Measurements from ENCODE around the gene PET100. TPM values are rescaled to one million over a fixed set of nuclear protein-coding genes. Genes with fewer than 3 reads are reported as not detected.
A peak's percentile ranks its signal among the peaks of the same experiment; 100 is the strongest.

The PET100 gene
- total and polyA plus RNA-seq, 2 experiments from 2014 or later, result 29.4 to 296 TPM

- no peak overlapping the region for H3K27ac ChIP-seq
- 38% methylated on average over 6 of the region's 9 CpGs for WGBS (ENCODE audit: low lambda C conversion rate, missing lambda C conversion rate)
- H3K9me3 ChIP-seq (ENCODE audit: low read depth), result no peaks in the 10 kb centered on the region
- no peak overlapping the region for H3K4me3 ChIP-seq
- H3K27me3 ChIP-seq, result peaks cover 42% of the 10 kb centered on the region
- H2AFZ ChIP-seq, result no peak overlapping the region
- H4K20me1 ChIP-seq (ENCODE audit: insufficient read depth, poor library complexity, severe bottlenecking), result no peaks in the 10 kb centered on the region
- TF ChIP-seq EZH2phosphoT487 (IDR thresholded peaks at IDR 0.05; ENCODE audit: low read depth, severe bottlenecking, unreplicated experiment), result no peak
- TF ChIP-seq EZH2 (IDR thresholded peaks at IDR 0.05; ENCODE audit: borderline replicate concordance), result no peak
- TF ChIP-seq CTCF (IDR thresholded peaks at IDR 0.05; ENCODE audit: poor library complexity), result no peak
- H3K36me3 ChIP-seq (replicated peaks; ENCODE audit: insufficient read depth, low read depth), result no peaks in the 10 kb centered on the region
- no peaks in the 10 kb centered on the region for H3K4me1 ChIP-seq (ENCODE audit: insufficient read depth)
- no peak for DNase-seq (ENCODE audit: low spot score)
- peak overlapping the region; percentile 71 for H3K4me2 ChIP-seq
- H3K79me2 ChIP-seq, result no peaks in the 10 kb centered on the region
- H3K9me2 ChIP-seq (replicated peaks; ENCODE audit: insufficient read depth), result no peaks in the 10 kb centered on the region
Observed at GRCh38 chr19:7669641-7670040, 40.0 kb downstream of the PET100 start.

- Histone ChIP-seq H3K9me3 (ENCODE audit: low read depth) (no peaks in the 10 kb centered on the region), H3K79me2 (no peaks in the 10 kb centered on the region), H3K4me1 (ENCODE audit: insufficient read depth) (no peaks in the 10 kb centered on the region), H3K4me3 (no peak overlapping the region), H3K4me2 (peak overlapping the region; percentile 71), H4K20me1 (ENCODE audit: insufficient read depth, poor library complexity, severe bottlenecking) (no peaks in the 10 kb centered on the region), H3K36me3 (replicated peaks; ENCODE audit: insufficient read depth, low read depth) (no peaks in the 10 kb centered on the region), H3K27me3 (peaks cover 42% of the 10 kb centered on the region), H3K9me2 (replicated peaks; ENCODE audit: insufficient read depth) (no peaks in the 10 kb centered on the region), H2AFZ (no peak overlapping the region), H3K27ac (no peak overlapping the region)
- WGBS (ENCODE audit: low lambda C conversion rate, missing lambda C conversion rate), result 4% methylated on average over 37 of the region's 43 CpGs
- DNase-seq (ENCODE audit: low spot score), result peak; percentile 50
- no peak for TF ChIP-seq EZH2 (IDR thresholded peaks at IDR 0.05; ENCODE audit: borderline replicate concordance)
- no peak for TF ChIP-seq CTCF (IDR thresholded peaks at IDR 0.05; ENCODE audit: poor library complexity)
- no peak for TF ChIP-seq EZH2phosphoT487 (IDR thresholded peaks at IDR 0.05; ENCODE audit: low read depth, severe bottlenecking, unreplicated experiment)
Observed at GRCh38 chr19:7670150-7670783, 40.7 kb downstream of the PET100 start.

GRCh38 chr19:7670790-7671189 lies 41.2 kb downstream of the PET100 start:
- Histone ChIP-seq H4K20me1 (ENCODE audit: insufficient read depth, poor library complexity, severe bottlenecking) (no peaks in the 10 kb centered on the region), H3K4me1 (ENCODE audit: insufficient read depth) (no peaks in the 10 kb centered on the region), H2AFZ (no peak overlapping the region), H3K9me2 (replicated peaks; ENCODE audit: insufficient read depth) (no peaks in the 10 kb centered on the region), H3K4me2 (peak overlapping the region; percentile 71), H3K27ac (no peak overlapping the region), H3K79me2 (no peaks in the 10 kb centered on the region), H3K27me3 (peaks cover 42% of the 10 kb centered on the region), H3K36me3 (replicated peaks; ENCODE audit: insufficient read depth, low read depth) (no peaks in the 10 kb centered on the region), H3K9me3 (ENCODE audit: low read depth) (no peaks in the 10 kb centered on the region), H3K4me3 (no peak overlapping the region)
- 42% methylated on average over 8 of the region's 9 CpGs for WGBS (ENCODE audit: low lambda C conversion rate, missing lambda C conversion rate)
- DNase-seq (ENCODE audit: low spot score), result no peak
- TF ChIP-seq CTCF (IDR thresholded peaks at IDR 0.05; ENCODE audit: poor library complexity) (no peak), EZH2 (IDR thresholded peaks at IDR 0.05; ENCODE audit: borderline replicate concordance) (no peak), EZH2phosphoT487 (IDR thresholded peaks at IDR 0.05; ENCODE audit: low read depth, severe bottlenecking, unreplicated experiment) (no peak)
